Medulla oblongata (tissue), 1 donor: Measurements from ENCODE around the gene ALOX5.
"Not testable (repeated sequence)": the region's sequence is repeated elsewhere in the genome, so short reads cannot be mapped to it uniquely, and the experiment has no call there.

Experiments
- DNase-seq: peaks from one replicate; pipeline ENCODE4 v3.0.0-alpha.2; 2015; ENCODE audit errors: extremely low spot score

Gene ALOX5

GRCh38 chr10:45468079-45468478 lies 94.1 kb downstream of the ALOX5 start:
- DNase-seq = no peak

GRCh38 chr10:45470098-45471012 lies 96.3 kb downstream of the ALOX5 start:
- DNase-seq = peak; percentile 51

DNA sequence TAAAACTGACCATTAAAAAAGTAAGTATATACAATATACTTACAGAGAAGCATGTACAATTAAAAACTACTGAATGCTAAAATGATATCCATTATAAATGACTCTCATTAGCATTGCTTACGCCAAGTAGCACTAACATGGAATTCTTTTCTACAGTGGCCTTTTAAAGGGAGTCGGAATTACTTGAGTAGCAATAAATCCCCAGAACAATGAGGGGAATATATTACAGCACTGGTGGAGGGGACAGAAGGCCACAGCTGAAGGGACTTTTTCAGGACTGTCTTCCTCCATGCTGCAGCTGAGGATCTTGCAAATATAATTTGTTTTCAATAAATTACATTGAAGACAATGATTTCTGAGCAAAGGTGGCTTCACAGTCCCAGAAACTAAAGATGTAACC lies 97.0 kb downstream of the ALOX5 start:
- no peak for DNase-seq

DNA sequence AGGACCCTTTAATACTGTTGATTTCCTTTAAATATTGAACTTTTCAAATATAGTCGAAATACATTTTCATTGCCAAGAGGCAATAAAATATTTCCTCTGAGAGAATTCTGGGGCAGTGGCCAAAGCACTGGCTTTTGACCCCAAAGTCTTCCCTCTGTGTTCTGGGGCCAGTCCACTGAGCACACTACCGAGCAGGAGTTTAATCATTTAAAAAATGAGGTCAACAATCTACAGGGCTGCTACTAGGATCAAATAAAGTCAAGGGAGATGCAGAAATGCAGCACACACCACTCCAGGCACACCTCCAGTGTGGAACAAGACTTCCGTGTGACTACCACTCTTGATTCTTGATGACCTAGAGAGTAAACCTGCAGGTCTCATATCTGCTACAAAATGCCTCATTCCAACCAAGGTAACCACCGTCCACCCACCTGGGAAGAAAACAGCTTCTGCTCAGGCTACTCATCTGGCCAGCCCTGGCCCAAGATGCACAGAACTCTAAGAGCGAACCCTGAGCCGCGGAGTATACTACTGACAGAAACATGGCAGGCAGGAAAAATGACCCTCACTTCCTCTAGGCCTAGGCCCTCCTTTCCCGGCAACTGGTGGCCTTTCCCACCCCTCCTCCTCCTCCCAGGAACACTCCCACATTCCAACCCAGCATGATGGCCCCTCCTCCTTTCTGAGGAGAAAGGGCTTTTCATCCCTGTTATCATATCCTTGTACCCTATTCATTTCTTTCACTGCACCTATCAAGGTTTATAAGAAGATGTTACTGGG lies 97.7 kb downstream of the ALOX5 start:
- DNase-seq = no peak

- no peak for DNase-seq
These were observed 99.1 kb downstream of the ALOX5 start for GRCh38 chr10:45473126-45473525.

GRCh38 chr10:45476559-45476958 lies 102.5 kb downstream of the ALOX5 start:
- no peak for DNase-seq

DNA sequence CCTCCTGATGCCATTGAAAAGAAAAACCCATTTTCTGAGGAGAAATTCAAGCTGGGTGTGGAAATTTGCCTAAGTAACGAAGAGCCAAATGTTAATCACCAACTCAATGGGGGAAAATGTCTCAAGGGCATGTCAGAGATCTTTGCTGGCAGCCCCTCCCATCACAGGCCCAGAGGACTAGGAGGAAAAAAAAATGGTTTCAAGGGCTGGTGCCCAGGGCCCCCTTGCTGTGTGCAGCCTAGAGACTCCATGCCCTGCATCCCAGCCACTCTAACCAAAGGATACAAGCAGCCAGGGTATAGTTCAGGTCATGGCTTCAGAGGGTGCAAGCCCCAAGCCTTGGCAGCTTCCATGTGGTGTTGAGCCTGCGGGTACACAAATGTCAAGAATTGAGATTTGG lies 106.3 kb downstream of the ALOX5 start:
- DNase-seq = no peak

DNA sequence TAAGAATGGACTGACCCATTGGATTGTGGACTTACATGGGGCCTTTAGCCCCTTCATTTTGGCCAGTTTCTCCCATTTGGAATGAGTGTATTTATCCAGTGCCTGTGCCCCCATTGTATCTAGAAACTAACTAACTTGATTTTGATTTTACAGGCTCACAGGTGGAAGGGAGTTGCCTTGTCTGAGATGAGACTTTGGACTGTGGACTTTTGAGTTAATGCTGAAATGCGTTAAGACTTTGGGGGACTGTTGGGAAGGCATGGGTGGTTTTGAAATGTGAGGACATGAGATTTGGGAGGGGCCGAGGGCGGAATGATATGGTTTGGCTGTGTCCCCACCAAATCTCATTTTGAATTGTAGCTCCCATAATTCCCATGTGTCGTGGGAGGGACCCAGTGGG lies 107.1 kb downstream of the ALOX5 start:
- not testable (repeated sequence) for DNase-seq

DNA sequence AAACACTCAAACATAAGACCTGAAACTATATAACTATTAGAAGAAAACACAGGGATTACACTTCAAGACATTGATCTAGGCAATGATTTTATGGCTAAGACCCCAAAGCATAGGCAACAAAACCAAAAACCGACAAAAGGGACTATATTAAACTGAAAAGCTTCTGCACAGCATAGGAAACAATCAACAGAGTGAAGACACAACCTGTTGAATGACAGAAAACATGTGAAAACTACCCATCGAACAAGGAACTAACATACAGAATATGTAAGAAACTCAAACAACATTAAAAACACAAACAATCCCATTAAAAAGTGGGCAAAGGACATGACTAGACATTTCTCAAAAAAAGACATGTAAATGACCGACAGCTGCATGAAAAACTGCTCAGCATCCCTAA lies 109.0 kb downstream of the ALOX5 start:
- DNase-seq = no peak

DNA sequence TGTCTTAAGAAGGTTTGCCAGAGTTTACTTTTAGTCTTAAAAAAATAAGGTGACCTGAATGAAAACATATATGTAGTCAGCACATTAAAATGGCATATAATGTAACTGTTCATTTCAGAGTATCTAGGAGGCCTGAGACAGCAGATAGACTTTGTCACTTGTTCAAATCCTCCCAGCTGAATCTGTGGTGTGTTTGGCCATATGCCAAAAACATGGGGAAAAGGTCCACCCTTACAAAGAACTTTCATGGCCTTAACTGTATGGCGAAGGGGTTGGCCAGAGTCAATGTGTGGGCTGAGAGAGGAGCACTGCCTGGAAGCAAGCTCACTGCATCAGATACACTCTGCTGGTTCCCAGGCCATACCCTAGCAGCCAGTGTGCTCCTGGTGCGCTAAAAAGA lies 113.7 kb downstream of the ALOX5 start:
- no peak for DNase-seq

- DNase-seq = no peak
These were observed 114.3 kb downstream of the ALOX5 start for GRCh38 chr10:45488365-45488764.

DNA sequence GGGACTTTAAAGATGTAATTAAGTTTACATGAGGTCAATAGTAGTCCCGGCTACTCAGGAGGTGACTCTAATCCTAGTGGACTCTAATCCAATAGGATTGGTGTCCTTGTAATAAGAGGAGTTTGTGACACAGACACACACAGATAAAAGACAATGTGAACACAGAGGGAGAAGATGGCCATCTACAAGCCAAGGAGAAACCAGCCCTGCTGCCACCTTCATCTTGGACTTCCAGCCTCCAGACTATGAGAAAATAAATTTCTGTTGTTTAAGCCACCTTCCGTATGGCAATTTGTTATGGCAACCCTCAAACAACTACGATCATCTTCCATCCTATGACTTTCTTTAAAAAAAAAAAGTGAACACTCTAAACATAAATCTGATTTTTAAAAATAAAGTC lies 116.3 kb downstream of the ALOX5 start:
- no peak for DNase-seq

DNA sequence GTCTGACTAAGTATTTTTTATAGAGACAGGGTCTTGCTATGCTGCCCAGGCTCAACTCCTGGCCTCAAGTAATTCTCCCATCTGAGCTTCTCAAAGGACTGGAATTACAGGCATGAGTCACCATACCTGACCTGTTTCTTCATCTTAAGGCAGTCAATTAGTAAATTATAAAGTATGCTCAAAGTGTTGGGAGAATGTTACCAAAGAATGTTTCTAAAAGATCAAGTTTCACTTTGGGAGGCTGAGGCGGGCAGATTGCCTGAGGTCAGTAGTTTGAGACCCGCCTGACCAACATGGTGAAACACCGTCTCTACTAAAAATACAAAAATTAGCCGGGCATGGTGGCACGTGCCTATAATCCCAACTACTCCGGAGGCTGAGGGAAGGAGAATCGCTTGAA lies 117.0 kb downstream of the ALOX5 start:
- DNase-seq = no peak
